NCI-H2029 treated with DMSO at 0.1 percent for 48 hours (cell line): ENCODE data around the gene NLRP7.

ENCODE experiments used
- DNase-seq: peaks from one replicate; lab custom pipeline; 2025; lab: John Stamatoyannopoulos, UW

NLRP7 gene

GRCh38 chr19:54873990-54874389 lies 73.3 kb downstream of the NLRP7 start, which contains the start of gene FCAR:
FCAR (plus strand) TSS chr19:54874235; CDS start chr19:54874290, 55 bp downstream.
- no peak for DNase-seq
